Pulmonary artery endothelial cell (primary cell): ENCODE measurements around the gene PDGFC. TPM values are rescaled to one million over a fixed set of nuclear protein-coding genes. Genes with fewer than 3 reads are reported as not detected.
"Not testable (repeated sequence)": the region's sequence is repeated elsewhere in the genome, so short reads cannot be mapped to it uniquely, and the experiment has no call there.

ENCODE experiments used
- DNase-seq: peaks from one replicate; pipeline ENCODE4 v3.0.0-alpha.2; 2011; ENCODE audit warnings: low read depth, low spot score
- total RNA-seq: library from RNA; depleted of rRNA; stranded (reverse); fragments of >200 nt; gene quantifications from 2 replicates; pipeline ENCODE4 v1.2.3, GENCODE V29; 2014

Gene PDGFC
- total RNA-seq, 1 donor from 2014 or later = 11.7 TPM

DNA sequence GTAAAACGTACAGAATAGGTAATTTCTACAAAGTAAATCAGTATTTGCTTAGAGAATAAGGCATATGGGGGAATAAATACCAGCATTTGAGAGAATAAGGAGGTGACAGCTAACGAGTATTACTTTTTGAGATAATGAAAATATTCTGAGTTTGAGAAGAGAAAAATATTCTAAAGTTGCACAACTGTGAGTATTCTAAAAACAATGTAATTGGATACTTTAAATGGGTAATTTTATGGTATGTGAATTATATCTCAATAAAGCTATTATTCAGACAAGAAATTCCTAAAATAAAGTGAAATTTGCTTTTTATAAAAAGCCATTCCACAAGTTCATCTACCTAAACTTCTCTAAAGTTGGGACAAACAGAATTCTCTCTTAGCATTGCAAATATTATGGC is 62.6 kb downstream of the PDGFC start:
- no peak for DNase-seq

DNA sequence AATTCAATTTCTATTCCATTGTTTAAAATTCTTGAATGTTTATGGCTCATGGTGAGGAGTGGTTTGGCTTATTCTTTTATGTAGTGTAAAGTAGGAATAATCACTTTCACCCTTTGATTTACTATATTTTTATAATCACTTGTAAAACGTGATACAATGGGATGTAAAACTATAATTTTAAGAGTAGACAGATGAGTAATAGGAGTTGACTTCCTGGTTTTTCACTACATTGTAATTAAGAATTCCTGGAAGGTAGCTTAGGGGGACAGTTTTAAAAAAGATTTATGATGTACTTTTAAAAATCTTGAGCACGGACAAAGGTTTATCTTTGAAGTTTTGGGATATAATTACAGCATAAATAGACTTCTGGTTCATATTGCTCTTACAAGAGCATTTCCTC is 65.3 kb downstream of the PDGFC start:
- no peak for DNase-seq

DNA sequence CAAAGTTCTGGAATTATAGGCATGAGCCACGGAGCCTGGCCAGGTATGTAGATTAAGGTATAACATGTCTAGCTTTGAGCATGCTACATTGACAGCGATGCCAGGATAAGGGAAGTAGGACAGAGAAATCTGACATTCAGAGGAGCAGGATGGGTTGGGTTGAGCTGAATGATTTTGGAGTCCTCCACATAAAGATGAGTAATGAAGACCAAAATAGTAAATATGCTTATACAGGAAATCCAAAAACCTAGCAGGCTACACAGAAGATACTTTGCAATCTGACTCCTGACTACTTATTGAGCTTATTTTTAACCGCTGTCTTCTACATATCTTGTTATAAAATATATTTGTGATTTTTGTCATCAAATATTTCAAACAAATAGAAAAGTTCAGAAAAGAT is 69.7 kb downstream of the PDGFC start:
- no peak for DNase-seq

DNA sequence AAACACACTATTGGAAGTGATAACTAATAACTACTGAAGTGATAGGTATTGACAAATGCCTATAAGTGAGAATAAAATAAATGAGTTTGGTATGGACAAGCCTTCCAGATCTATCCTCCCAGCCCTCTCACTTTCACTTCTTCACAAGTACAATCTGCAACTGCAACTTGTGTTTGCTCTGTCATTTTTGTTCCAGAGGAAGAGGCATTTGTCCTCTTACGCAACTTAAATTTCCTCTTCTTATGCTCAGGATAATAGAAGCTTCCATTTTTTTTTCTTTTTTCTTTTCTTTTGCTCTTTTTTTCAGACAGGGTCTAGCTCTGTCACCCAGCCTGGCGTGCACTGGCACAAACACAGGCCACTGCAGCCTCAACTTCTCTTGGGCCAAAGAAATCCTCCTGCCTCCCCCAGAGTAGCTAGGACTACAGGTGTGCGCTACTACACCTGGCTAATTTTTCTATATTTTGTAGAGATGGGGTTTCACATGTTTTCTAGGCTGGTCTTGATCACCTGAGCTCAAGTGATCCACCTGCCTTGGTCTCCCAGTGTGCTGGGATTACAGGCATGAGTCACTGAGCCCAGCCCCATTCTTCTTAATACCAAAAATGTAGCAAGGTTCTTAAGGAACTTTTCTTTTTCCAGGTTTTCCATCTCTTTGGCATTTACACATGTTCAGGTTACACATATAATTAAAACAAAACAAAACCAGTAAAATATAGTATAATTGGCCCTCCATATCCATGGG is 73.1 kb downstream of the PDGFC start:
- no peak for DNase-seq

DNA sequence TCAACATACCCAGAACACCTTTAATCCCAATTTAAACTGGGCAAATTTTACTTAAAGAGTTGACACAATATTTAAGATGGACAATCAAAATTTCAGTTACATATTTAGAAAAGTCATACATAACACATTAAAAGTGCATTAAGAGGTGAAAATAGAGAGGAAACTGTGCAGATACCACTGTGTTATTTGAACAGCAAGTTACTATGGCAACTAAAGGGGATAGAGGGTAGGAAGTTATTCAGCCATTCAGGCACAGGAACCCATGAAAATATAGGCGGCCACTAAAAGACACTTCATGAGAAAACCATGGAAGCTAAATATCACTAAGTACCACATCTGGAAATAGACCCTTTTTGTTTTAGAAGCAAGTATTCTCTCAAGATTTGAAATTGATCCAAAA is 75.1 kb downstream of the PDGFC start:
- no peak for DNase-seq

DNA sequence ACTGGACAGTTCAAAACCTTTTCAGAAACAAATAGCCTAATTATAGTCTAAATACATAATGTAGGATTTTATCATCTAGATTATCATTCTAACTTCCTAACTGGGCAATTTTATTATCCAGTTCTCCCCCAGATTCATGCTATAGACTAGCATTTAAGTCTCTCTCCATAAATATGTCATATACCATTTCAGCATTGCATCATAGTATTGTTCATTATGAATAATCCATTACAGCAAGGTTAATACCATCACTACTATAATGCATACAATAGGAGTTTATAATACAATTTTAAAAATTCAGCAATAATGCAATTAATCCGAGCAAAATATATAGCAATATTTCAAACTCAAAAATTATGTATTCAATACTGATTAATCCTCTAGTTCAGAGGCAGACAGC is 77.4 kb downstream of the PDGFC start:
- no peak for DNase-seq

DNA sequence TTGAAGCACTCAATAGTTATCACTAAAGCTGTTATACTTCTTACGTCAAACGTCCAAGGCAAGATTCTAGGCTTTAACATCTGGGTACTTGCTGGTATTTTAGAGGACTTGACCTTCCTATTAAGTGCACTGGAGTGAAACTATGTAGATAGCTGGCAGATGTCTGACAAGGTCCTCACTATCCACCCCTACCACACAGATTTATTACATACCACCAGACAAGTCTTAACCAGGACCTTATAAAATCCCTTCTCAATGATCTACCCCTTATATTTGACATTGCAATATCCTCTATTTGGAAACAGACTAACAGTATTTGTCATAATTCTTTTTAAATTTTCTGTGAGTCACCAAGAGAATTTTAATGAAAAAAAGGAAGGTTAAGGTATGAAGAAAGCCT is 78.8 kb downstream of the PDGFC start:
- no peak for DNase-seq

DNA sequence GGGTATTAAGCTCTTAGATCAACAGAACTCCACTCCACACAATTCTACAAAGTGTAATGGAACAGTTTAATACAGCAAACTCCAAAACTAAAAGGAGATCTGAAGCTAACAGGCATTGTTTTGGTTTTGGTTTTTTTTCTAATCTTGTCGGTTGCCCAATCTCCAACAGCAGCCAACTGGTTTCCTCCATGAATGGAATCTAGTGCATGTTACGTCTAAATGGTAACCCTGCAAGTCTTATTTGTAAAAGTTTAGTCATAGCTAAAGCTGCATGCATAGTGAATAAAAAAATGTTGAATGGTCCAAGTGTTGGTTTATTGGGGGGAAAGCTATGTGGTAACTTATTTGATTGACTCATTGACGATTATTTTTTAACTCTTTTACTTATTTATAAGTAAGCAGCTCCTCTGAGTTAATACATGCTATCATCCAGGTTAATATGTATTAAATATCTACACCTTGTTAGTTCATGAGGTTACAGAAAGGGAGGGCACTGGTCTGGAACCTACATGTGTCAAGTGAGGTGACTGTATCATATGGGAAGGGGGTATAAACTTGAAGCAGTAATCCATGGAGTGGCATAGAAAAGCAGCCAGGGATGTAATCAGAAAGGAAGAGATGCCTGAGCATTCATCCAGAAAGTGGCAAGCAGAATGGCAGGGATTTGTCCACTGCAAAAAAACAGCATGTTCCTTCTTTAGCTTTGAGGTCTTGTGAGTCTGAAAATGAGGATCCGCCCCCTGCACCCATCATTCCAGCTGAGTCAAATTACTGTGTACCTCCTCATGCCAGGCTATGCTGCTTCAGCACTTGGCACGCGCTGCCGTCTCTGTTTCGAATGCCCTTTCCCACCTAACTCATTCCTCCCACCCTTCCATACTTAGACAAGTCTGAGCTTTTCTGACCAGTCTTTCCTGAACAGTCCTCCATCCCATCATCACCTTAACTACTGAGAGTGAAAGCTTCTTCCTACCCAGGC is 81.7 kb downstream of the PDGFC start:
- no peak for DNase-seq

DNA sequence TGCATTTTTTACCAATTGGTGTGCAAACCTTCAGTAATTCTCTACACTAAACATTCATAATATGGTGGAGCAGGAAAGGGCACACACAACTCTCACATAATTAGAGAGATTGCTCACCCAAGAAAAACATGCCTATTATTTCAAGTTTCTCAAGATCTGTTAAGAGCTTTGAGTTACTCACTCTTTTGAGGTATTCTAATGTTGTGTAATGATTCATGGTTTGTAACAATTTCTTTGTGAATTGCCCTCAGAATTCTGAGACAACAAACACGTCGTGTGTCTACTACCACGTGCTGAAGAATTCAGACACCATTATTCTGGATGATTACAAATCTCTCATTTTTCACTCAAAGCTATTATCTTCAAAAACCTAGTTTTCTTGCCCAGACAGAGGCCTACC is 82.8 kb downstream of the PDGFC start:
- DNase-seq = no peak

DNA sequence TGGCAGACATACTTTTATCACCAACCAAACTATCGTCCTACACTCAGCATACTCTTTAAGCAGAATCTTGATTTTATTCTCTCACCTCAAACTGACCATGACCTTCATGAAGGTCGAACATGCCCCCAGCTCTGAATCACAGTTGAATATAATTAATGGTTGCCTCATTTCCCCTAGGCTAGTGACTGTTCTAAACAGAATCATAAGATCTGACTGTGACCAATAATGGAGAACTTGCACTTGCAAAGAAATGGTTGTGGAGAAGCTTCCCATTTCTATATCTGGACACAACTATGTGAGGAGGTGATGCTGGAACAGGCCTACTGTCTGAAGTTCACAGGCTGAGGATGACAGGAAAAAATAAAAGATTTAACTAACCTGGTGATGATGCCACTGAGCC is 85.1 kb downstream of the PDGFC start:
- DNase-seq = no peak

DNA sequence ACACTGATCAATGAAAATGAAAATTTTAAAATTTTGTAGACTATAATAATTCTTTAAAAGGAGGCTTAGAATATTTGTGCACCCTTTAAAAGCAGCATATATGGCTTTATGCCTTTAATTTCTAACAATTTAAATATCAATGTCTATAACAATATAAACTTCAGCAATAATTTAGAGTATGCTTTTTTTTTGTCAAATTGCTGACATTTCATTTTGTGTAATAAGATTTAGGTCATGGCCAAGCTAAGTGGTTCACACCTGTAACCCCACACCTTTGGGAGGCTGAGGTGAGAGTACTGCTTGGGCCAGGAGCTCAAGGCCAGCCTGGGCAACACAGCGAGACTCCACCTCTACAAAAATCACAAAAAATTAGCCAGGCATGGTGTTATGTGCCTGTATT is 86.2 kb downstream of the PDGFC start:
- no peak for DNase-seq

DNA sequence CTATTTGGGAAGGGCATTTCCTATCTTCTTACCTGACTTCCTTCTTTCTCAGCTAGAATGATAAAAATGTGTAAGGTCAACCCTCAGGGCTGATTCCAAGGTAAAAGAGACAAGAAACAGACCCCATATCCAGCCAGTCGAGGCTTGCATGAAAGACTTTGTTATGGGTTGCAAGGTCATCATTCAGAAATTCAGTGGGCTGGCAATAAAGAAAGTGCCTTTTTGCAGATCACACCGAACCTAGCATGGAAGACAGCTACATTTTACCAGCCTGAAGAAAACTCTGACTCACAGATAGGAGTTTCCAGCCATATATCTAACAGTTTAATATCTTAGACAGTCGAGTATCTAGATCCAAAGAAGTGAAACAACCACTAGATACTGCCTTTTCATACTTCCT is 87.4 kb downstream of the PDGFC start:
- DNase-seq = no peak

DNA sequence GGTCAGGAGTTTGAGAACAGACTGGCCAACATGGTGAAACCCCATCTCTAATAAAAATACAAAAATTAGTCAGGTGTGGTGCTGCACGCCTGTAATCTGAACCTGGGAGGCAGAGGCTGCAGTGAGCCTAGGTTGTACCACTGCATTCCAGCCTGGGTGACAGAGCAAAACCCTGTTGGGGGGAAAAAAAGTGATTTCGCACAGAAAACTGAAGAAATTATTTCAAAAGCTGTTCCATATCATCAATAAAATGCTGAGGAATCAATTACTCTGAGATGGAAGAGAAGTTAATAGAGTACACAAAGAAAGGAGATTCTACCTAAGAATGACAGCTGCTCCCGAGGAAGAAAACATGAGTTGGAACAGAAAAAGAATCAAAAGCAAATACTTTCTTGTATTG is 95.9 kb downstream of the PDGFC start:
- DNase-seq = no peak

DNA sequence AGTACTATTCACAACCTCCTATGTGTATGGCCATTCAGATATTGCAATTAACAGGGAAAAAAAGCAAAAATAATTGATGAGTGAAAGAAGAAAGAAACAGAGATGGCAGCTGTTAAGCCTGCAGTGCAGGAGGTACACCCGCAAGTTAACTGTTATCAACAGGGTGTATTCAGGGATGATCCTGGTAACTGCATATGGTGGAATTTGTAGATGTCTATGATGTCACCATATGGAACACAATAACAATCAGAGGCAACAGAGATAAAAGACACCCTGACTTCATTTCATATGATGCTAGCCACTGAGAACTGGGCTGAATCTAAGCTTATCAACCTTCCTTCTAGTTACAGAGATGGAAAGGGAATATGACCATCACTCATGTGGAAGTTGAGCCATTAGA is 96.5 kb downstream of the PDGFC start:
- DNase-seq = no peak

DNA sequence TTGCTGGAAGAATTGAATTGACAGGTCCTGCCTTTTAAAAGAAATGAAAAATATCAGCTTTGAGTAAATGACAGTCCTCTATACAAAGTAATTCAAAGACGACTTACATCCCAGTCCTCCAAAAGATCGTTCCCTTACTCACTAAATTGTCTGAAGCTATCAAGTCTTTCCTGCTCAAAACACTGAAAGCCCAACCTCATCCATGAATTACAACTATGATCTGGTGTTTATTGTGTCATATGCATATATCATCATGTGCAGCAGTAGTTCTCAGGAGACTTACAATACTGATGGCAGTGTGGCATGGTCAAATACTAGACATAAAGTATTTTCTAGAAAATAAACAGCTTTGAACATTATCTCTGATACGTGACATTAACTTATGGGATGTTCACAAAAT is 97.8 kb downstream of the PDGFC start:
- DNase-seq = no peak

DNA sequence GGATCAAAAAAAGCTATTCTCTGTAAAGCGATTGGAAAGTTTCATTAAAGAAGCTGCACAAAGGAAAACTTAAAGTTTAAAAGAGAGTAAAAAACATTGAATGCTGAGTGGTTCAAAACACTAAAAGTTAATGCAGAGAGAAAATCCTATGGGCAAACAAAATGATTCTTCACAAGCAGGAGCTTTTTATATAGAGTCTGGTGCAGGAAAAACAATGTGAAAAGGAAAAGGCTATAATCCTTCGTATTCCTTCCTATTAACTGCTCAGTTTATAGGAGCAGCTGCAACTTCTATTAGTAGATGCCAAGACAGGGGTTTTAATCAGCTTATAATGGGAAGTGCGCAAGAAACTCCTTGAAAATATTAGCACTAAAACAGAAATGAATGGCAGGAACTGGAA is 100.7 kb downstream of the PDGFC start:
- no peak for DNase-seq

DNA sequence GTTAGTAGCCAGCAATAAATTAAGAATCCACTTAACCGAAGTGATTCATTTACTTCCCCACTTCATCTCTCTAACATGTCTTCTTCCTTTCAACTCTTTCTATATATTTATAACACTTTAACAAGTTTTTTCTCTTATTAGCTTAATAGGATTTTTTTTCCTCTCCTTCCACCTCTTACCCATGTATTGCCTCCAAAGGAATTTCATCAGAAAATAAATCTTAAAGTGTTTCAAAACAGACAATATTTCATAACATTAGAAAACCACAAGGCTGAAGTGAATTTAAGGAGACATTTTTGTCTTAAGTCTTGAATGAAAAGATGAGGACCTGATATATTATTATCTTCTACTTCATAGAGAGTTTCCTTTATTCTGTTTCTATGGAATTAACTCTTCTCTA is 101.5 kb downstream of the PDGFC start:
- DNase-seq = no peak

DNA sequence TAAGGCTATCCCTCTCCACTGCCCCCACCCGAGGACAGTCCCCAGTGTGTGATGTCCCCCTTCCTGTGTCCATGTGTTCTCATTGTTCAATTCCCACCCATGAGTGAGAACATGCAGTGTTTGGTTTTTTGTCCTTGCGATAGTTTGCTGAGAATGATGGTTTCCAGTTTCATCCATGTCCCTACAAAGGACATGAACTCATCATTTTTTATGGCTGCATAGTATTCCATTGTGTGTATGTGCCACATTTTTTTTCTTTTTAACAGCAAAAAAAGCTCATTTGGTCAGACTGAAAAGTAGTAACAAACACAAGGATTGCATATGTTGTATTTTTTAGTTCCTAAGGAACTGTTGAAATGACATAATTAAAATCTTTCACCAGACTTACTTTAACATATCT is 105.5 kb downstream of the PDGFC start:
- not testable (repeated sequence) for DNase-seq

DNA sequence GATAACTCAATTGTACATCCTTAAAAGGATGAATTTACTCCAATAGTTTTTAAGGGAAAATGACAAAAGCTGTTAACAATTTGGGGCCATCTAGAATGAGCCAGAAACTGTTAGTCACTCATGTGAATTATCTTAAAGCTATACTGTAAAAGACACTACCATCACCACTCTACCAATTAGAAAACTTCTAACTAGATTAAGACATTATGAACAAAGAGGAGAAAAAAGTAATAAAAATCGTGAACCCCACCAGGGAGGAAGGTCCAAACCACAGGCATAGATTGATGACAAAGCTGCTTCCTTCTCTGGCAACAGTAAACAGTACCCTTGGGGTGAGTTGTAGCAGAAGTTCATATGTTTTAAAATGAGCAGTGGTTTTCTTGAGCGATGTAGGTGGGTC is 106.1 kb downstream of the PDGFC start:
- DNase-seq = no peak

DNA sequence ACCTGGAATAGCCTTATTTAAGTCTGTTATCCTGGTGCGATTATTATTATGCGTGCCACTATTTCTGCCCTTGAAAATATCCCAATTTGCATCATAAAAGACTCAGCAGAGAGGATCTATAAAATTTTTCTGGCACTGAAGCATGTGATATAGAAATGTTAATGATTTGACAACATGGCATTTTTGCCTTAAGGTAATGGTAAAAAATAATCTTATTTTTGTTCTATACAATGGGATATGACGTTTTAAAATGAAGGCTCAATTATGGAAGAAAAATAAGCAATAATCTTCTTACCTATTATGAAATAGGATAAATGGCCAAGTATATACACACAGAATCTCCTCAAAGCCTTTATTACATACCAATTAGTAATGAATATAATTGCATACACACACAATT is 113.5 kb downstream of the PDGFC start:
- no peak for DNase-seq

DNA sequence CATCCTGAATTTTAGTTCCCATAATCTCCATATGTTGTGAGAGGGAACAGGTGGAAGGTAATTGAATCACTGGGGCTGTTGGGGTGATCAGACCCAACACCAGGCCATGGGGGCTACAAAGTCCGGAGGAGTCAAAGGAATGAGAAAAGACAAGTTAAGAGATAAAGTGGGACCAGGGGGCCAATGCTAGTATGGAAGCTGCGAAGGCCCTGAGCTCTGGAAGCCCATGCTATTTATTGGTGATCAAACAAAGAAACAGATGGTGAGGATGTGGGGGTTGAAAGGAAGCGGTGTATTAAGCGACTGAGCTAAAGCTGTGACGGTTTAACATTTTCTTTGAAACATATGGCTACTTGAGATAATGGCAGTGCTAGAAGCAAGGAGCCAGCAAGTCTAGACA is 132.8 kb downstream of the PDGFC start:
- no peak for DNase-seq

DNA sequence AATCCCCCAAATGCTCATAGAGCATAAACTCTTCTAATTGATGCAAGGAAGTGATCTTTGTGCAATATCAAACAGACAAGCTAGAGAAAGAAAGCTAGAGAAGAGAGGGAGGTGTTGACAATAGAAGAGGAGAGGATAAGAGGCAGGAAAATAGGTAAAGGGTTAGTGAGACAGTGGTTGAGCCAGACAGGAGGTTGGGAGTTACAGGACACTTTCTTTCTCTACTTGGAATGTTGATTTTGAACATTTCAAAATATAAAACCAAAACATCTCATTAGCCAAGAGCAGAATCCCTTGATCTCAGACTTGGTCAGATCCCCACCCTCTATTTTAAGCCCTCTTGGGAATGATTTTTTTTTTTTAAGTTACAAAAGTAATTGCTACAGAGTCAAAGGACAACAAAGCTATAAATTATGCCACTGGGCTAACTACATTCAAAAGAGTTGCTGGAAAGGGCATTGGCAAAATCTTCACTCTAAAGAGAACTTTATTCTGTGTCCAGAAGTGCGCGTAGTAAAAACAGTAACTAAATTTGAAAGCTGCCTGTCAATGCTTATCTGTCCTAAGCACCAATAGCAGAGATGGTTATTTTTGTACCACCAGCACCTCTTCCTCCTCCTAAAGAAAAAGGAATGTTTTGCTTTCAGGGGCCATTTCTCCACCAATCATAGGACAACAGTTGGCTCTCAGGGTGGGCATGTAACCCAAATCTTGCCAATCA is 133.8 kb downstream of the PDGFC start:
- DNase-seq = no peak
